CD14-positive monocyte (primary cell): ENCODE measurements around the gene P3H3. TPM values are rescaled to one million over a fixed set of nuclear protein-coding genes. Genes with fewer than 3 reads are reported as not detected.

ENCODE experiments used
- DNase-seq, 3 donors: peaks; one replicate each; pipeline ENCODE4 v3.0.0-alpha.2; 2011 to 2022
- H2AFZ ChIP-seq: 2 replicates; pipeline ENCODE4 v1.6.0; 2012; ENCODE audit warnings: mild to moderate bottlenecking, low read depth, low read length, inconsistent platforms; ENCODE audit not compliant: insufficient read depth, poor library complexity, severe bottlenecking
- H3K27ac ChIP-seq, 2 donors: 1 replicate in 1 of 2; 2 replicates in 1 of 2; pipeline ENCODE4 v1.5.1; 2012 to 2013; ENCODE audit warnings: low read length in 2 of 2, control low read depth in 1 of 2, inconsistent platforms in 1 of 2, low read depth in 1 of 2, mild to moderate bottlenecking in 1 of 2
- H3K27me3 ChIP-seq, 2 donors: one replicate each; pipeline versions ENCODE4 v1.6.0 to v1.6.1; 2011 to 2013; ENCODE audit warnings: low read length in 2 of 2; ENCODE audit not compliant: control insufficient read depth in 2 of 2, insufficient read depth in 2 of 2
- H3K36me3 ChIP-seq, 2 donors: replicated peaks in 1 of 2; 1 replicate in 1 of 2; 2 replicates in 1 of 2; pipeline versions ENCODE4 v1.5.1 to v1.6.1; 2012 to 2013; ENCODE audit warnings: low read length in 2 of 2, control low read depth in 1 of 2, inconsistent platforms in 1 of 2, mild to moderate bottlenecking in 1 of 2; ENCODE audit not compliant: insufficient read depth in 2 of 2, control insufficient read depth in 1 of 2
- H3K4me1 ChIP-seq, 2 donors: 1 replicate in 1 of 2; 2 replicates in 1 of 2; pipeline versions ENCODE4 v1.5.1 to v1.6.1; 2012 to 2013; ENCODE audit warnings: low read length in 2 of 2, control low read depth in 1 of 2, inconsistent platforms in 1 of 2, mild to moderate bottlenecking in 1 of 2, moderate library complexity in 1 of 2; ENCODE audit not compliant: insufficient read depth in 2 of 2, control insufficient read depth in 1 of 2
- H3K4me2 ChIP-seq: replicated peaks from 2 replicates; pipeline ENCODE3; 2012; ENCODE audit warnings: low read length, moderate library complexity, mild to moderate bottlenecking; ENCODE audit not compliant: poor library complexity, severe bottlenecking; ENCODE audit errors: extremely low read depth
- H3K4me3 ChIP-seq, 3 experiments: fragments of 200-600 bp in 1 of 3; sonication (generic) in 1 of 3; replicated peaks in 1 of 3; 1 replicate in 2 of 3; 2 replicates in 1 of 3; pipeline ENCODE4 v1.5.1; 2011 to 2013; ENCODE audit warnings: low read length in 3 of 3, mild to moderate bottlenecking in 3 of 3, control low read depth in 2 of 3, low read depth in 2 of 3, inconsistent platforms in 1 of 3, moderate library complexity in 1 of 3
- H3K79me2 ChIP-seq: 2 replicates; pipeline ENCODE4 v1.6.0; 2012; ENCODE audit warnings: mild to moderate bottlenecking, control low read depth, inconsistent platforms, low read length, moderate library complexity; ENCODE audit not compliant: insufficient read depth
- H3K9ac ChIP-seq: 2 replicates; pipeline ENCODE4 v1.6.0; 2017; ENCODE audit warnings: low read length, mild to moderate bottlenecking; ENCODE audit not compliant: insufficient read depth, poor library complexity, severe bottlenecking
- H3K9me3 ChIP-seq, 2 donors: replicated peaks in 1 of 2; 1 replicate in 1 of 2; 2 replicates in 1 of 2; pipeline versions ENCODE4 v1.5.1 to v1.6.1; 2012 to 2013; ENCODE audit warnings: low read length in 2 of 2, control low read depth in 1 of 2; ENCODE audit not compliant: control insufficient read depth in 1 of 2, insufficient read depth in 1 of 2
- H4K20me1 ChIP-seq: 2 replicates; pipeline ENCODE4 v1.6.0; 2012; ENCODE audit warnings: mild to moderate bottlenecking, low read length, control low read depth, moderate library complexity; ENCODE audit not compliant: insufficient read depth
- H3K27ac Mint-ChIP-seq, 7 donors: one replicate each; pipeline ENCODE4 v1.8.0; 2020; ENCODE audit warnings: mild to moderate bottlenecking in 7 of 7, mixed read lengths in 7 of 7, moderate library complexity in 6 of 7, inconsistent platforms in 2 of 7
- H3K27me3 Mint-ChIP-seq, 3 donors: one replicate each; pipeline ENCODE4 v1.8.0; 2021 to 2022; ENCODE audit warnings: low read depth in 3 of 3, mild to moderate bottlenecking in 3 of 3, mixed read lengths in 3 of 3, moderate library complexity in 3 of 3, inconsistent platforms in 1 of 3
- H3K36me3 Mint-ChIP-seq, 2 donors: one replicate each; pipeline ENCODE4 v1.8.0; 2020; ENCODE audit warnings: mixed read lengths in 2 of 2, inconsistent platforms in 1 of 2, mild to moderate bottlenecking in 1 of 2
- H3K4me1 Mint-ChIP-seq: one replicate; pipeline ENCODE4 v1.8.0; 2020; ENCODE audit warnings: mild to moderate bottlenecking, mixed read lengths
- H3K4me3 Mint-ChIP-seq, 2 donors: one replicate each; pipeline ENCODE4 v1.8.0; 2020; ENCODE audit warnings: mild to moderate bottlenecking in 2 of 2, mixed read lengths in 2 of 2, moderate library complexity in 1 of 2
- H3K9me3 Mint-ChIP-seq, 7 donors: one replicate each; pipeline ENCODE4 v1.8.0; 2020 to 2022; ENCODE audit warnings: mixed read lengths in 7 of 7, mild to moderate bottlenecking in 6 of 7, moderate library complexity in 6 of 7, inconsistent platforms in 2 of 7
- CTCF ChIP-seq: fragments of 200-600 bp; IDR thresholded peaks from one replicate; pipeline ENCODE4 v1.8.0; 2022; ENCODE audit warnings: antibody characterized with exemption, mild to moderate bottlenecking
- whole genome bisulfite sequencing: methylation state at CpG from one replicate; pipeline ENCODE4 v1.1.5; 2013; ENCODE audit warnings: missing lambda C conversion rate; ENCODE audit not compliant: insufficient coverage; 5-methylcytosine and 5-hydroxymethylcytosine counted together
- intact Hi-C, 2 donors: fragments of 100-400 bp; cut with micrococcal nuclease; formaldehyde crosslinking; loops; one replicate each; pipeline versions ENCODE4 v1.15.0 to v1.15.1; 2023
- polyA plus RNA-seq, 3 donors: library from polyadenylated mRNA; depleted of rRNA in 1 of 3; unstranded in 2 of 3; stranded (reverse) in 1 of 3; fragments of 300-500 nt in 2 of 3; fragments of >200 nt in 1 of 3; fragmentation: Illumina TruSeq in 2 of 3; gene quantifications; 1 replicate in 2 of 3; 2 replicates in 1 of 3; pipeline ENCODE4 v1.2.3, GENCODE V29; 2012 to 2021

Gene P3H3
- polyA plus RNA-seq, 3 donors = 0.56 TPM; not detected in 2

GRCh38 chr12:6788972-6789924, 39.0 kb upstream of the P3H3 start, which contains the start of gene CD4:
Gene CD4, plus strand, starts transcription at chr12:6789528. Its CDS starts 10,611 bp downstream, at chr12:6800139.
- Histone ChIP-seq H2AFZ (peak within 1 kb of the TSS; percentile 81), H3K36me3 (peaks cover 0 to 2% of the 10 kb centered on the region in 2 donors), H3K9ac (peak within 1 kb of the TSS; percentile 69), H3K9me3 (no peaks in the 10 kb centered on the region), H4K20me1 (peaks cover 16% of the 10 kb centered on the region), H3K4me1 (peaks cover 84 to 91% of the 10 kb centered on the region in 2 donors), H3K27me3 (no peaks in the 10 kb centered on the region), H3K4me2 (peak within 1 kb of the TSS; percentile 85), H3K4me3 (peak within 1 kb of the TSS; percentile 79 to 97 (median 96)), H3K27ac (peak within 1 kb of the TSS; percentile 94), H3K79me2 (peaks cover 47% of the 10 kb centered on the region)
- peaks cover 84% of the 10 kb centered on the region for H3K4me1 Mint-ChIP-seq
- H3K36me3 Mint-ChIP-seq = peaks cover 7 to 9% of the 10 kb centered on the region in 2 donors
- TF ChIP-seq CTCF = no peak
- no peaks in the 10 kb centered on the region for H3K9me3 Mint-ChIP-seq
- DNase-seq = peak; percentile 59 to 70 (median 62)
- WGBS = 36% methylated on average over 16 of the region's 18 CpGs
- peaks cover 0 to 2% (median 0%) of the 10 kb centered on the region in 3 donors for H3K27me3 Mint-ChIP-seq
- H3K27ac Mint-ChIP-seq = peak within 1 kb of the TSS; percentile 86 to 98 (median 93)
- H3K4me3 Mint-ChIP-seq = peak within 1 kb of the TSS; percentile 94 to 97
- intact Hi-C loops = no loop called here

GRCh38 chr12:6790496-6791150, 37.6 kb upstream of the P3H3 start:
- Histone ChIP-seq H3K4me1 (peaks cover 70 to 77% of the 10 kb centered on the region in 2 donors), H3K4me3 (peak overlapping the region; percentile 79 to 97 (median 96)), H3K9ac (peak overlapping the region; percentile 36), H3K36me3 (peaks cover 10 to 15% of the 10 kb centered on the region in 2 donors), H3K9me3 (no peaks in the 10 kb centered on the region), H2AFZ (peak overlapping the region; percentile 66), H3K27me3 (no peaks in the 10 kb centered on the region), H3K27ac (peak overlapping the region; percentile 94), H3K4me2 (peak overlapping the region; percentile 85), H3K79me2 (peaks cover 60% of the 10 kb centered on the region), H4K20me1 (peaks cover 30% of the 10 kb centered on the region)
- Mint-ChIP-seq H3K27ac (peak overlapping the region; percentile 37 to 98 (median 96)), H3K36me3 (peaks cover 18 to 23% of the 10 kb centered on the region in 2 donors), H3K27me3 (peaks cover 0 to 2% (median 0%) of the 10 kb centered on the region in 3 donors), H3K4me3 (peak overlapping the region; percentile 94 to 97), H3K4me1 (peaks cover 70% of the 10 kb centered on the region), H3K9me3 (peaks cover 0 to 2% (median 0%) of the 10 kb centered on the region in 7 donors)
- peak in 1 of 3 donors; percentile 37 for DNase-seq
- no CpG with 5 or more reads among the region's 12 CpGs for WGBS
- TF ChIP-seq CTCF = no peak
- intact Hi-C loops = loop anchor here (5.0 kb wide), 2 partner anchors 37 to 38 kb away; partner anchors contain the start of genes MLF2 (in 1 of the 2) and P3H3 (in 1 of the 2)
